NCI-H748 treated with DMSO at 0.1 percent for 48 hours (cell line): ENCODE data around the gene GRPR.
"Not testable (repeated sequence)": the region's sequence is repeated elsewhere in the genome, so short reads cannot be mapped to it uniquely, and the experiment has no call there.

ENCODE experiments used
- DNase-seq: peaks from one replicate; lab custom pipeline; 2025; lab: John Stamatoyannopoulos, UW

The GRPR gene

GRCh38 chrX:16137416-16138107 lies 14.2 kb downstream of the GRPR start:
- DNase-seq, result no peak

- DNase-seq, result no peak
Observed at GRCh38 chrX:16138108-16138427, 14.7 kb downstream of the GRPR start.

DNA sequence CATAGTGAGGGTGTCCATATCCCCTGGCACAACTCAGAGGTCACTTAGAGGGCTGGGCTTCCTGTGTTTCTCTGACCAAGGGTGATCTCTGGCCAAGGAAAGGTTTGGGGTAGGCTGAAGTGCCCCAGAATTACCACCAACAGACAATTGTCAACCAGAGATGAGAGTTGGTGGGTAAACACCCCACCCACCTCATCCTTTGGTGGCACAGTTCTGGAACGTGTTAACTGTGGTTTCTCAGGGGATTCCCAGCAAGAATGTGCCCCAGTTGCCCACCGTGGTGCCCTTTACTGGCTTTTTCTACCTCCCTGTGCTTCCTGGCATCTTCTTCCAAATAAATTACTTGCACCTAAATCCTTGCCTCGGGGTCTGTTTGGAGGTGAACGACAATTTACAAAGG lies 17.1 kb downstream of the GRPR start:
- no peak for DNase-seq

DNA sequence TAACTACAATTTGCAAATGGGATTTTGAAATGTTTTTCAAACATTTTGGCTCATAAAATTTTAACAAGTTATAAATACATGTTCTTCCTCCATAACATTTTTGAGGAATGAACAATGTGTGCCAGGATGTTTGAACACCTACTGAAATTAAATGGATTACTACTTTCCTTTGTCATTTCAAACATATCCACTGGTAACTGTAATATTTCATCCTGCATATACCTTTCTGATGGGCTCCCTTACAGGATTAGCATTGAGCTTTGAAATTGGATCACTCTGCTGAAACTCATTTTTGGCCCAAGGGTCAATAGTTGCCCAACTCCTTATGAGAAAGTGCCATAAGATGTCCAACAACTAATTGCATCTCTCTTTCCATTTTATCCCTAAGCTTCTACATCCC lies 17.6 kb downstream of the GRPR start:
- DNase-seq, result no peak

- DNase-seq, result no peak
Observed at GRCh38 chrX:16141422-16142245, 18.3 kb downstream of the GRPR start.

GRCh38 chrX:16142246-16142558 lies 18.8 kb downstream of the GRPR start:
- no peak for DNase-seq

- no peak for DNase-seq
Observed at GRCh38 chrX:16143968-16144367, 20.6 kb downstream of the GRPR start.

GRCh38 chrX:16144420-16144819 lies 21.1 kb downstream of the GRPR start:
- DNase-seq, result no peak

DNA sequence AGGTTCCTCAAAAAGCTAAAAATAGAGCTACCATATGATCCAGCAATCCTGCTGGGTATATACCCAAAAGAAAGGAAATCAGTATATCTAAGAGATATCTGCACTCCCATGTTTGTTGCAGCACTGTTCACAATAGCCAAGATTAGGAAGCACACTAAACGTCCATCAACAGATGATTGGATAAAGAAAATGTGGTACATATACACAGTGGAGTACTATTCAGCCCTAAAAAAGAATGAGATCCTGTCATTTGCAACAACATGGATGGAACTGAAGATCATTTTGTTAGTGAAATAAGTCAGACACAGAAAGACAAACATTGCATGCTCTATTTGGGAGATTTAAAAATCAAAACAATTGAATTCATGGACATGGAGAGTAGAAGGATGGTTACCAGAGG lies 21.7 kb downstream of the GRPR start:
- not testable (repeated sequence) for DNase-seq

DNA sequence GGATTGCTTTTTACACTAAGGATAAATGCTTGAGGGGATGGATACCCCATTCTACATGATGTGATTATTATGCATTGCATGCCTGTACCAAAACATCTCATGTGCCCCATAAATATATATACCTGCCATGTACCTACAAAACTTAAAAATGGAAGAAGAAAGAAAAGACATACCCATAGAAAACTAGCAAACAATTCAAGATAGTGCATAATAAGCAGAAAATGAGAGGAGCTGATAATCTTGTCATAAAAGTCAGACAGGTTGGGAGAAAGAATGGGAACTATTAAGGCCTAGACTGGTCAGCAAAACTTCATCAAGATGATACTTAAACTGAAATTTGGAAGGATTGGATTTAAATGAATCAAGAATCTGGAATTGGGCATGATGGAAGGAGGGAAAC lies 22.3 kb downstream of the GRPR start:
- no peak for DNase-seq

- DNase-seq, result no peak
Observed at GRCh38 chrX:16148896-16149295, 25.5 kb downstream of the GRPR start.

DNA sequence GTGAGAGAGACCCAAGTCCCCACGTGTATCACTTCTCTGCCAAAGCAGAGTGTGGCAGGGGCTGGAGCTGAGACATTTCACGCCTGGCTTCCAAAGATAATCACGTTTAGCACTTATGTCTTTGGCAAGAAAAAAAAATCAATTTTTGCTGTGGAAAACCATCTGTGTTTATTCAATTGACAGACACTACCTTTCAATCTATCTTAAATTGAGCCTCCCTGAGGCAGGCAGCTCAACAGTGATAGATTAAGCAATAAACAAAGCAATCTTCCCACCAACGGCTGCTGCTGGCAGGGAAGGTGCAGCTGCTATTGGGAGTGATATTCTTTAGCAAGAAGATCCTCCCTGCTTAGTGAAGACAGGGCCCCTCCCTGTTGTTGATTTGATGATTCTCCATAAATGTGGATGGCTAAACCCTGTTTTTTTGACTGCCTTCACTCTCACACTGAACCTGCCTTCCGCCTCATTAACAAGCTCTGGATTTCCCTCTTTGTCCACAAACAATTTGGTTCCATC lies 32.3 kb downstream of the GRPR start:
- DNase-seq, result no peak

GRCh38 chrX:16156692-16157331 lies 33.4 kb downstream of the GRPR start:
- DNase-seq, result no peak

- DNase-seq, result no peak
Observed at GRCh38 chrX:16160729-16161128, 37.4 kb downstream of the GRPR start.

- DNase-seq, result not testable (repeated sequence)
Observed at GRCh38 chrX:16161173-16161572, 37.8 kb downstream of the GRPR start.

- DNase-seq, result no peak
Observed at GRCh38 chrX:16162391-16162790, 39.0 kb downstream of the GRPR start.

DNA sequence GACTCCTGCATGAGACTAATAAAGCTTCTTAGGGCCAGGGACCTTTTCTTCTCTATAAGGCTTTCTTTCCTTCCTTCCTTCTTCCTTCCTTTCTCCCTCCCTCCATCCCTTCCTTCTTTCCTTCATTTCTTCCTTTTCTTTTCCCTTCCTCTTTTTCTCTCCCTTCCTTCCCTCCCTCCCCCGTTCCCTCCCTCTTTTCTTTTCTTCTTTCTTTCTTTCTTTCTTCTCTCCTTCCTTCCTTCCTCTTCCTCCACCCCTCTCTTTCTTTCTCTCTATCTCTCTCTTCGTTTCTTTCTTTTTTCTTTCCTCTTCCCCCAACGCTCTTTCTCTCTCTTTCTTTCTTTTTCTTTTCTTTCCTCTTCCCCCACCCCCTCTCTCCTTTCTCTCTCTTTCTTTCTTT lies 41.4 kb downstream of the GRPR start:
- no peak for DNase-seq

DNA sequence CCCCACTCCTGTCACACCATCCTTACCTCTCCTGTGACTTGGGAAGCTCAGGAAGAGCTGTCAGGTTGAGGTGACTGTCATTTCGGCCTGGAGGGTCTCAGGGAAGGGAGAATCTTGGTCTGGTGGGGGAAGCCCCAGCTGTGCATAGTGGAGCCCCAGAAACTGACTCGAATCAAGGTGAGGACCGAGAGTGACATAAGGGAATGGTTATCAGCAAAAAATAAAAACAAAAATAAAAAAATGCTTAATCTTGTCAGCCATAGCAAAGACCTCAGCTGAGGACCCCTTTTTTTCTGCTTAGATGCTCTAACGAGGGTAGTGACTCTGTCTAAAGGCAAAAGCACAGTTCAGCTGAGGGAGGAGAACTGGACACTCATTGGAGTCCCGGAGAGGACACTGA lies 43.8 kb downstream of the GRPR start, which contains the start of gene MAGEB17:
TSS of gene MAGEB17 (plus strand) at position 301 of the 400 bp plus-strand sequence. CDS start 2,902 bp downstream, outside the sequence.
- DNase-seq, result no peak

- no peak for DNase-seq
Observed at GRCh38 chrX:16171039-16171438, 47.7 kb downstream of the GRPR start.

GRCh38 chrX:16171944-16172343 lies 48.6 kb downstream of the GRPR start:
- DNase-seq, result no peak

DNA sequence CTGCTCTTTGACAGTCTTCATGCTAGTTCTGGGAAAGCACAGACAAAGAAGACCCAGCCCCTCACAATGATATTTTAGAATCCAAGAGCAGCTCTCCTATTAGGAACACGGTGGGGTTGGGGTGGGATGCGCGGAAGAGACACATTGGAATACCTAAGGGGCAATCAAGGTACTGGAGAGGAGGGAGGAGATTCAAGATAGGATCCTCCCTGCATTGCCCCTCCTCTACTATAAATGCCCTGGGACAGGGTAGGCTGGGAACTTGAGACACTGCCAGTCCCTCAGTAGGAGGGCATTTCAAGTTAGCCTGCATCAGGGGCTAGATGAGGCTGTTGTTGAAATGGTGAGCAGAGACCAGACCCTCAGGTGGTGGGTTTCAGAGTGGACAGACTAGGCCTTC lies 49.0 kb downstream of the GRPR start:
- DNase-seq, result no peak

GRCh38 chrX:16175329-16176061 lies 52.1 kb downstream of the GRPR start:
- DNase-seq, result no peak
